Left renal cortex interstitium (tissue), 4 donors: ENCODE data around the gene N4BP2L2. TPM values are rescaled to one million over a fixed set of nuclear protein-coding genes. Genes with fewer than 3 reads are reported as not detected.
A peak's percentile ranks its signal among the peaks of the same experiment; 100 is the strongest.
"Not testable (repeated sequence)": the region's sequence is repeated elsewhere in the genome, so short reads cannot be mapped to it uniquely, and the experiment has no call there.

Experiments
- DNase-seq, 4 donors: peaks; one replicate each; pipeline ENCODE4 v3.0.0-alpha.2; 2013; ENCODE audit warnings: low read depth in 4 of 4, low spot score in 2 of 4, missing footprints in 1 of 4
- polyA plus RNA-seq, 4 donors: library from polyadenylated mRNA; unstranded; fragments of 120-200 nt; gene quantifications; one replicate each; pipeline ENCODE4 v1.2.1, GENCODE V29; 2013; ENCODE audit not compliant: insufficient read length in 4 of 4

N4BP2L2 gene
- 100 to 1,000 TPM; 130 to 255 (median 193) TPM for polyA plus RNA-seq

DNA sequence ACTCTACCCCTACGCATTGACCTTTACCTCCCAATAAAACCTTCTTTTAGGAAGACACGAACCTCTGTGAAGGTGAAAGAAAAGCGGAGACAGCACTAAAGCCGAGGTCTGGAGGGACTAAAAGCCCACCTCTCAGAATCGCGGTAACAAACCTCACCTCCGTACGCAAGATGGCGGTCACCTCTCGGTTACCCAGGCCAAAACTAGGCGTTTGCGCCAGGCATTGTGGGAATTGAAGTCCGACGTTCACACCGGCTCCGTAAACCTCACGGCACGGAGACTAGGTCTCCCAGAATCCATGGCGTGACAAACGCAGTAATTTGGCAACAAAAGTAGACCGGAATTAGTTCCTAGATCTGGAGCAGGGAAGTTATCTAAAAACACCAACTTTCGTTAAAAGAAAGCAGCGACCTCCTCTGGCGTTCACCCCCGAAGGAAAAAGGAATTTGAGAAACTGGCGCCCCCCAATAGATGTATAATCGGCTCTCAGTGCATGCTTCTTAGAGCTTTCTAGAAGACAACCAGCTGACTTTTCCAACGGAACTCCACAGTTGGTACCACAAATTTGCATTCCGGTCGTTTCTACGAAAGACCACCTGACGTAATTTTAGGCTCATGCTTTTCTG lies at the start of gene N4BP2L2:
TSS of gene N4BP2L2 (minus strand) at position 175 of the 626 bp plus-strand sequence. CDS start 1,768 bp downstream, outside the sequence.
- DNase-seq, result peak; percentile 92 to 99 (median 96)

DNA sequence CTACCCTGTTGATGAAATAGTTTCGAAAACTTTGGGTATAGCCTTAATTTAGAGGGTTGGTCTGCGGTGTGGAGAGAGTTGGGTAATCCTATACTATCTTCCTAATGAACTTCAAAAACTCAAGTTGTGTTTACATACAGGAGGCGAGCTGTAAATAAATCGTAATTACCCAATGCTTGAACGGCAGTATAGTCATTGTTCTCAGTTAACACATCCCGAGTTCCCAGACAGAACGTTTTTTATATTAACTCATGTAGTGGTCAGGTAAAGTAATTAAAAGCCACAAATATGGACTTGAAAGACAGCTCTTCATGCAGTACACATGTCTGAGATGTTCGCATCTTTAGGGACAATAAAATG lies 49.2 kb upstream of the N4BP2L2 start:
- DNase-seq, result peak; percentile 24 to 60 (median 38)

DNA sequence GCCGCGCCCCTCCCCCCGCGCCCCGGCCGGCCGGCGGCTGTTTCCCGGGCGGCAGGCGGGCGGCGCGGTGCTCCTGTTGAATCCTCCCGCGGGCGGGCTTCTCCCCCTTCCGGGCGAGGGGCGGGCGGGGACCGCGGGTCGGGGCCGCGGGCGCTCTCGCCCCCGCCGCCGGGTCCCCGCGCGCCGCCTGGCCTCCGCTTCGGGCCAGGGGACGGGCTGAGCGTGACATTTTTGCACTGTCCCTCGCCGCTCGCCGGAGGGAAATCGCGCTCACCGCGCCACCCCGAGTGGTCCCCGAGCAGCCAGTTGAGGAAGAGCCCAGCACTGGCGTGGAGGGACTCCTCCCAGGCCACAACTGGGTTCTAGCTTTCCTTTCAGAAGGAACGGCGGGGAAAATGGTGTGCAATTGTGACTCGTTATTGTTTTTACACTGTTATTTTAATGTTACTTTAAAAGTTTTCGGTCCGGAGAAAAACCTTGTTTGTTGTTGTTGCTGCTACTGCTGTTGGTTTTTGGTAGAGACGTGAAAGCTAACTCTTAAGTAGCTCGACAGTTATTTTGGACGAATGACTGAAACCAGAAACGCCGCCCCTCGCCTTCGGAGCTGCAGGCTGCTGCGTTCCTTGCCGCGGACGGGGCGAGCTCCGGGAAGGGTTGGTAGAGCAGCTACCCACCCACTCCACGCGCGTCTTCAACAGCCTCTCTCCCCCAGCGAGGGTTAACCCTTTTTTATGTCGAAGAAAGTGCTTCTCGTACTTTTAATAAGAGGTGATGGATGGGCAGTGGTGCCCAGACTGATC lies 48.6 kb upstream of the N4BP2L2 start:
- peak; percentile 41 to 74 (median 50) for DNase-seq

DNA sequence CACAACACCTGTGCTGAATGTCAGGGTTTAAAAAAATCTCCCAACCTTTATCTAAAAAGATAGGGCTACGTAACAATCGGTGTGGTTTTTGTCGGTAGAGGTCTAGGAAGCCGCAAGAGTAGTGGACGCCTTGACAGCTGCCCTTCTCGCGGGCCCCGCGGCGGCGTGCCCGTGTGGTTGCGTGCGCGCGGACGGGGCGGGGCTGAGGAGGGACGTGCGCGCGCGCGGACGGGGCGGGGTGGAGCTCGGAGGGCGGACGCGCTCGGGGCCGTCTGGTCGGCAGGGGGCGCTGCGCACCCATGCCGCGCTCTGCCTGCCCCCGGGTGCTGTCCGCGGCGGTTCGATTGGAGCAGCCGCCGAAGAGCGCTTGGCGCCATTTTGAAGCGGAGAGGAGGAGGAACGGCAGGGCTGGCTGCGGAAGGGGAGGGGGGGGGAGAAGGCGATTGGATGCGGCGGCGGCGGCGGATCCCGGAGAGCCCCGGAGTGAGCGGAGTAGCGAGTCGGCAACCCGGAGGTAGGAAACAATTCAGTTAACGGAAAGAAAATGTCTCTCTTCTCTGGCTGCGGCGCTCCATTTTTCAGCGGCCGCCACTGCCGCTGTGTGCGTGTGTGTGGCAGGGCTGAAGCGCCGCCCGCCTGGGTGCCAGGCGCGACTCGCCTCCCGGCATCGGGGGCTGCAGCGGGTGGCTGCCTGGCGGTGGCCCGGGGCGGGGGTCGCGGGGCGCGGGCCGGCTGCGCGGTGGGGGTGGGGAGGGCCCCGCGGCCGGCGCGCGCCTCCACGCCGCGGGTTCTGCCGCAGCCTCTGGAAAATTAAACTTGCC lies 47.7 kb upstream of the N4BP2L2 start, which contains the start of gene PDS5B:
TSS of gene PDS5B (plus strand) at position 373 of the 821 bp plus-strand sequence. CDS start 62,321 bp downstream, outside the sequence.
- peak; percentile 64 to 88 (median 84) for DNase-seq

DNA sequence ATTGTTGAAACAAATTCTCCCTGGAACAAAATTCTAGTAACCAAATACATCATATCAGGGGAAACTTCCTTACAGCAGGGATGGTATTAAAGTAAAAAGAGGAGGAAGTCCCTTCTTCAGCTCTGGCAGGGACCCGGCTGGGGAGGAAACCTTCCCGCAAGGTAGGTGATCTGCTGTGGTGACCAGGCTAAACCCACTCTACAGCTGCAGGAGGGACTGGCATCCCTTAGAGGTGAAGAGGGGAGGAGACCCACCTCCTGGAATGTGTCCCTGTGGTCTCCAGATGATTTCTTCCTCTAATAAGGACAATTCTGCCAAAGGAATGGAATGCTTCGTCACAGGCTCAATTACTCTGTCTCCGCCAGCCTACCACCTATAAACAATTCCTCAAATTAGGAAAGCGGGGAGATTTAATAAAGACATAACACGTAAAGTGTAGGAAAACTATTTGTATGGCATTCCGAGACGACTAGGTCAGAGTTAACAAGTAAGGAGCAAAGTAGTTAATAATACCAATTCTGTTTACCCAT lies 47.0 kb upstream of the N4BP2L2 start:
- peak in 1 of 4 donors; percentile 8 for DNase-seq

DNA sequence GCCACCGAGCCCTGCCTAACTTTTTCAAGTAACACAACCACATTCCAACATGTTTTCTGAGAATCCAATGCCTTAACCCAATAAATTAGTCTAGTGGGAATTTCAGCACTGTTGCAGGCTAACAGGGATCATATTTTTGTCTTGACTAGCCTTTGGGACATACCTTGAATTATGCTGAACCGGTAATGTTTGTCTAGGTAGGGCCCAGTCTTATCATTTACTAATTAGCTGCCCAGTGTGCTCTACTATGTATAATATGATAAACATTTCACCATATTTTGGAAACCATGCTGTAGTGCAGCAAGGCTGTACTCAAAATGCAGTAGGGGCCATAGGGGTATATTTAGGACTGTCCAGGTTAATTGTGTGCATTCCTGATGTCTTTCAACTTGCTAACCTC lies 44.4 kb upstream of the N4BP2L2 start:
- no peak for DNase-seq

DNA sequence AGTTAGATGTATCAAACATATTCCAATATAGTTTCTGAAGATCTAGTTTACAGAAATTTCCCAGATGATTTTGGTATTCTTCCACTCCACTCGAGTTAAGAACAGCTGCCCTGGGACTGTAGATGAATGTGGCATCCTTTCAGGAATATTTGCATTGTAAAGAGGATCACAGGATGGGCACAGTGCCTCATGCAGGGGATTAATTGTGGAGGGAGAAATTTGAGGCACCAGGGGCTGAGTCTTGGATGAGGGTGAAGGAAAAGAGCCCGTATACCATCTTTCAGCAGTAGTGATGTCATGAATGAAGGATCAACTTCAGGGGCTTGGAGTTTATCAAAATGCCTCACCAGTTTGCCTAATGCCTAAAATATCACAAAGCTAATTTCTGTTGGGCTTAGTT lies 43.7 kb upstream of the N4BP2L2 start:
- DNase-seq, result no peak

DNA sequence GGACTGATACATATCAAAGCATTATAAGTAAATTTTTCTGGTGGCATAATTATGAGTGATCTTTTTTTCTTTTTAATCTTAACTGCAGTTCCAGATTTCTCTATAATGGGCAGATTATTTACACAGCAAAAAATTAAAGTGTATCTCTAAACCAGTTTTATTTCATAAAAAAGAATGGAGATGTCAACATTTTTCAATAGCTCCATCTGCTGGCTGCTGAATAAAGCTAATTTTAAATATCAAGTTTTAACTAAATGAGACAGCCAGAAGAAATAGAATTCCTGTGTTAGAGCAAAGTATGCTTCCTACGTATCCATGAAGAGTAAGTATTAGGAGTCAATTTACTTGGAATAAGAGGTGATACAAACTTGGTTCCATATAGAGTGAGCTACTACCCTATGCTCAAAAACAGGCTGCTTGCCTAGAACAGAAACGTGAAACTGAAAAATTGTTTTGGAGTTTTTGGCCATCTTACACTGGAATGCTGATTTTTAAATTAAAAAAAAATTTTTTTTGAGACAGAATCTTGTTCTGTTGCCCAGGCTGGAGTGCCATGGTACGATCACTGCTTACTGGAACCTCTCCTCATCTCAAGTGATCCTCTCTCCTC lies 42.7 kb upstream of the N4BP2L2 start:
- no peak for DNase-seq

DNA sequence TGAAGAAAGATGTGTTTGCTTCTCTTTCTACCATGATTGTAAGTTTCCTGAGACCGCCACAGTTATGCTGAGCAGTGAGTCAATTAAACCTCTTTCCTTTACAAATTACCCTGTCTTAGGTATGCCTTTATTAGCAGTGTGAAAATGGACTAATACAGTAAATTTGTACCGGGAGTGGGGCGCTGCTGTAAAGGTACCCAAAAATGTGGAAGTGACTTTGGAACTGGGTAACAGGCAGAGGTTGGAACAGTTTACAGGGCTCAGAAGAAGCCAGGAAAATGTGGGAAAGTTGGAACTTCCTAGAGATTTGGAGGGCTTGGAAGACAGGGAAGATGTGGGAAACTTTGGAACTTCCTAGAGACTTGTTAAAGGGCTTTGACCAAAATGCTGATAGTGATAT lies 38.4 kb upstream of the N4BP2L2 start:
- no peak for DNase-seq

DNA sequence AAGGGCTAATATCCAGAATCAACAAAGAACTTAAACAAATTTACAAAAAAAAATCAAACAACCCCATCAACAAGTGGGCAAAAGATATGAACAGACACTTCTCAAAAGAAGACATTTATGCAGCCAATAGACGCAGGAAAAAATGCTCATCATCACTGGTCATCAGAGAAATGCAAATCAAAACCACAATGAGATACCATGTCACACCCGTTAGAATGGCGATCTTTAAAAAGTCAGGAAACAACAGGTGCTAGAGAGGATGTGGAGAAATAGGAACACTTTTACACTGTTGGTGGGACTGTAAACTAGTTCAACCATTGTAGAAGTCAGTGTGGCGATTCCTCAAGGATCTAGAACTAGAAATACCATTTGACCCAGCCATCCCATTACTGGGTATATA lies 37.1 kb upstream of the N4BP2L2 start:
- not testable (repeated sequence) for DNase-seq

DNA sequence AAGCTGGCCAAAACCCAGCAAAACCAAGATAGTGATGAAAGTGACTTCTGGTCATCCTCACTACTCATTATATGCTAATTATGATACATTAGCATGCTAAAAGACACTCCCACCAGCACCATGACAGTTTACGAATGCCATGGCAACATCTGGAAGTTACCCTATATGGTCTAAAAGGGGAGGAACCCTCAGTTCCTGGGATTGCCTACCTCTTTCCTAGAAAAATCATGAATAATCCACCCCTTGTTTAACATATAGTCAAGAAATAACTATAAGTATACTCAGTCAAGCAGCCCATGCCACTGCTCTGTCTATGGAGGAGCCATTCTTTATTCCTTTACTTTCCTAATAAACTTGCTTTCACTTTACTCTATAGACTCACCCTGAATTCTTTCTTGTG lies 22.2 kb upstream of the N4BP2L2 start:
- DNase-seq, result not testable (repeated sequence)

DNA sequence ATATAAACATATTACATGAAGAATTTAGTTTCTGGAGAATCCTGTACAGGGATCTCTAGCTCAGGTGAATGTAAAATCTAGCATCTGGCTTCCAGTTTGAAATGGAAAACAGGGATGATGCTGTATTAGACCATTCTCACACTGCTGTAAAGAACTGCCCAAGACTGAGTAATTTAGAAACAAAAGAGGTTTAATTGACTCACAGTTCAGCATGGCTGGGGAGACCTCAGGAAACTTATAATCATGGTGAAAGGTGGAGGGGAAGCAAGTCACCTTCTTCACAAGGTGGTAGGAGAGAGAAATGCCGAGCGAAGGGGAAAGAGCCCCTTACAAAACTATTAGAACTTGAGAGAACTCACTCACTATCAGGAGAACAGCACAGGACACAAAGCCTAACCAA lies 17.0 kb upstream of the N4BP2L2 start:
- no peak for DNase-seq

DNA sequence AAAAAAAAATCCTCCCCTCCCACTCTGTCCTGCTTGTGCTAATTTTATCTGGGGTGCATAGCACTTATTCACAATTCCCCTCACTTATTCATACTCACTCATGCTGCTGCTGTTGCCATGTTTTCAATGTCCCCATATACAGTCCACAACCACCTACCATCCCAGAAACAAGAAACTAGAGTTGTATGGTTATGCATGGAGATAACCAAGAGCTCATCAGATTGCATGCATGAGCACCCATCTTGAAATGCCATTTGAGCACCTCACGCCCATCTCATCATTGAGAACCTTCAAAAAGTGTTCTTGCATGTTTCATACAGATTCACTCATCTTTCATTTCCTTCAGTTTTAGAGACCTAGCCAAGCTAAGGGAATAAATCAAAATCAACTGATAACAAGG lies 15.1 kb upstream of the N4BP2L2 start:
- DNase-seq, result no peak

DNA sequence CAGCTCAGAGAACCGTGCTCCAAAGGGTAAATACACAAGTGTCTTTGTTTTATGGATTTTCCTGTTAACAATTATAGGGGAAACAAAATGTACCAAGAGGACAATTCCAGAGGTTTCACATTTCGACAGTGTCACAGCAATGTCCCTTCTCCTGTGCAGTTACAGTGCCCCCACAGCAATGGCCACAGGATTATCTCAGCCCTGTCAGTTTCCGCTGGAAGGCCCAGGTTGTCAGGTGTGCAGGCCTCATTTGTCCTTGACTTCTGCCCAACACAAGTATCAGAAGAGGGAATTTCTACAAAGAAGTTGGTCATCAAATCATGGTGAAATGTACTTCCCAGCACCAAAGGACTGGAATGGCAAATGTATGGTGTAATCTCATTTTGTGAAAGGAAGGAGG lies 11.2 kb upstream of the N4BP2L2 start:
- no peak for DNase-seq

DNA sequence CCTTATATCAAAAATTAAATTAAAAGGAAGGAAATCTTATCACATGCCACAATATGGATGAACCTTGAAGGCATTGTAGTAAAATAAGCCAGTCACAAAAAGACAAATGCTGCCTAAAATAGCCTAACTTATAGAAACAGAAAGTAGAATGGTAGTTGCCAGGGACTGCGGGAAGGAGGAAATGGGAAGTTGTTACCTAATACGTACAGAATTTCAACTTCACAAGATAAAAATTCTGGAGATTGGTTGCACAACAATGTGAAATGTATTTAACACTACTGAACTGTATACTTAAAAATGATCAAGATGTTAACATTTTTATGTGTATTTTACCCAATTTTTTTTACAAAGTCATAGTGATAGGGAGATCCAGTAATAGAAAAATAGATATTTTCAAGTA lies 10.2 kb upstream of the N4BP2L2 start:
- no peak for DNase-seq

DNA sequence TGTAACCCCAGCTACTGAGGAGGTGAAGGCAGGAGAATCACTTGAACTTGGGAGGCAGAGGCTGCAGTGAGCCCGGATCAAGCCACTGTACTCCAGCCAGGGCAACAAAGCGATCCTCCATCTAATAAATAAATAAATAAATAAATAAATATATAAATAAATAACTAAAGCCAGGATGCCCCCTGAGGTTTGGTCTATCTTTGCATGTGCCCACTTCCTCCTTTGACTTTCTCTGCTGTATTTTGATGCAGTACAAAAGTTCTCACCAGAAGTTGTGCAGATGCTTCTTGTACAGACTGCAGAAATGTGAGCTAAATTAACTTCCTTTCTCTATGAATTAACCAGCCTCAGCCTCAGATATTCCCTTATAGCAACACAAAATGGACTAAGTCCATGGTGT lies 6.5 kb upstream of the N4BP2L2 start:
- DNase-seq, result no peak

DNA sequence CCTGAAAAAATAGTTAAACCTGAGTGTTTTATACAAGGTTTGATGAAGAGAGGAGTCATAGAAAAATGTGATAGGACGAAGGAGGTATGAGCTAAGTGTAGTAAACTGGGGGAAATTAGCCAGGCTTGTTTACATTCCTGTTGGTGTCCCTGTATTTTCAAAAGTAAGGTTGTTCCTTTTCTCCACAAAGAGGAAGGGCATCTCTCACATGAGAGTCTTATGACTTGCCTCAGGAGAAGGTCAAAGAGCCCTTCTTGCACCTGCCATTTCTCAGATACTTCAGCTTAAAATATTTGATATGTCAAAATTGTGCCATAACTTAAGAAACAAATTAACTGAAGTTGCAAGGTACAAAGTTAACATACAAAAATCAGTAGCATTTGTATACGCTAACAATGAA lies 3.6 kb upstream of the N4BP2L2 start:
- no peak for DNase-seq

DNA sequence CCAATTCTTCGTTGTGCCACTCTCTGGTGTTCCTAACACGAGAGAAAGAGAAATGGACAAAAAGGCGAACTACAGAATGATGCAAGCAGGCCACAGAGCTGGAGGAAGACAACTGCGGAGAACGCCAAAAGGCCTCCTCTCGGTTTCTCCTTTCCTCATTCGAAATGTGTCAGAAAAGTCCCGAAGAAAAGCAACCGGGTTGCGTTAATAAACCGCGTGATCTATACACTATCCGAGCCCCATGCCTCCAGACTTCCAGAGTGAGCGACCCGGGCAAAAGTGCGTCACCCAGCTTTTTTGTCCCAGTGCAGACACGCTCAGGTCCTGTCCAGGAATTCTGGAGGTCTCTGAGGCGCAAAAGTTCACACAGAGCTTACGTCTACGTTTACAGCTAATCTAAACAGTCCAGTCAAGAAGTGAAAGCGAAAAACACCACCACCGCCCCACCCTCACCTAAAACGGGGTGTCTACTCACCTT lies 413 bp downstream of the N4BP2L2 start:
- peak in 1 of 4 donors; percentile 93 for DNase-seq

DNA sequence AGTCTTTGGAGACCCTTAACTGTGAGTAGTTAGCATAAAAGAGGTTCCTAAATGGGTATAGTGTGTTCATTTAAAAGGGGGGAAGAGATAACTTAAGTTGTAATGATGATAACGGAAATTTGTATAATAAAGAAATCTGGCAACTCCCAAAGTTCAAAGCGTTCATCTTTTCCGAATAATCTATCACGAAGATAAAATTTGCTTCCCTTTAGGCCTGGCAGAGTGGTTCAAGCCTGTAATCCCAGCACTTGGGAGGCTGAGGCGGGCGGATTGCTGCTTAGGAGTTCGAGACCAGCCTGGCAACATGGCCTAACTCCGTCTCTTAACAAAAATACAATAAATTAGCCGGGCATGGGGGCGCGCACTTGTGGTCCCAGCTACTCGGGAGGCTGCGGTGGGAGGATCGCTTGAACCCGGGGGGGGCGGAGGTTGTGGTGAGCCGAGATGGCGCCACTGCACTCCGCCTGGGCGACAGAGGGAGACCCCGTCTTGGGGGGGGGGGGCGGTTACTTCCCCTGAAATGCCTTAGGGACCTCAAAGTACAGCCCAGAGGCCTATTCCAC lies 934 bp downstream of the N4BP2L2 start:
- DNase-seq, result no peak

DNA sequence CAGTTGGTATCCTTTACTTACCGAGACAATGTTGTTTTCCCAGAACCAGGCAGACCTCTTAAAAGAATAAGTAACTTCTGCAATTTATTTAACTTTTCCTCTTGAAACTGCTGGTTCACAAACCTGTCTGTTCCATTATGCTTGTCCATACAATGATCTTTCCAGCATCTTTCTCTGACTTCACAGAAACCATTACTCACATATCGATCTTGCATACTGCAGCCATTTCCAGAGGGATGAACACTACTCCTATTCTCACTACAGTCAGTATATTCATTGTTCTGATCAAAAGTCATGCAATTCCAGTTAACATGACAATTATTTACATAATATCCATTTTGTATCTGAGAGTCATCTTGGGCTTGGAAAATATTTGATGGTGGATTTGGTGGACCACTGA lies 2.8 kb downstream of the N4BP2L2 start:
- no peak for DNase-seq
